OCI-LY7 (cell line): ENCODE data around the gene COBLL1. TPM values are rescaled to one million over a fixed set of nuclear protein-coding genes. Genes with fewer than 3 reads are reported as not detected.

Experiments
- BruUV-seq: library from RNA; stranded (reverse); fragments of 400-500 nt; replicated peaks from 2 replicates; lab custom pipeline; 2021; lab: Mats Ljungman, UMichigan
- CTCF ChIA-PET: fragments of 300-600 bp; sonication (Branson Sonifier 250); formaldehyde crosslinking; loops from one replicate; lab custom pipeline; 2022; ENCODE audit warnings: antibody characterized with exemption; ENCODE audit not compliant: unreplicated experiment; lab: Charles Lee
- POLR2A ChIA-PET: fragments of 300-600 bp; sonication (Branson Sonifier 250); formaldehyde crosslinking; loops from one replicate; lab custom pipeline; 2022; ENCODE audit warnings: antibody characterized with exemption; lab: Charles Lee
- DNase-seq: peaks from one replicate; pipeline ENCODE4 v3.0.0-alpha.2; 2015; ENCODE audit warnings: low spot score
- H2AFZ ChIP-seq: fragments of 200-600 bp; sonication (generic), shearing (Covaris generic); 2 replicates; pipeline ENCODE4 v1.6.1; 2014; ENCODE audit warnings: mild to moderate bottlenecking, antibody characterized with exemption, low read length, moderate library complexity
- H3K27ac ChIP-seq: fragments of 200-600 bp; sonication (generic); 2 replicates; pipeline ENCODE4 v1.5.1; 2014; ENCODE audit warnings: mixed run types, low read depth, mild to moderate bottlenecking, moderate library complexity, low read length, inconsistent platforms; ENCODE audit not compliant: poor library complexity, severe bottlenecking
- H3K36me3 ChIP-seq: fragments of 200-600 bp; sonication (generic); 2 replicates; pipeline ENCODE4 v1.6.1; 2014; ENCODE audit warnings: mild to moderate bottlenecking, antibody characterized with exemption, low read length, moderate library complexity, mixed read lengths; ENCODE audit not compliant: insufficient read depth
- H3K4me1 ChIP-seq: fragments of 200-600 bp; sonication (generic); 2 replicates; pipeline ENCODE4 v1.5.1; 2014; ENCODE audit warnings: mild to moderate bottlenecking, low read length; ENCODE audit not compliant: insufficient read depth, poor library complexity, severe bottlenecking
- H3K4me2 ChIP-seq: fragments of 200-600 bp; sonication (generic); 2 replicates; pipeline ENCODE4 v1.6.1; 2014; ENCODE audit warnings: mild to moderate bottlenecking, low read length
- H3K4me3 ChIP-seq: fragments of 200-600 bp; sonication (generic); 2 replicates; pipeline ENCODE4 v1.5.1; 2014; ENCODE audit warnings: mild to moderate bottlenecking, low read depth, low read length; ENCODE audit not compliant: poor library complexity, severe bottlenecking
- H3K79me2 ChIP-seq: fragments of 200-600 bp; sonication (generic); 2 replicates; pipeline ENCODE4 v1.6.1; 2016; ENCODE audit warnings: low read depth, mild to moderate bottlenecking, low read length, moderate library complexity, mixed read lengths; ENCODE audit not compliant: insufficient read depth
- H3K9me2 ChIP-seq: fragments of 200-600 bp; sonication (generic); 2 replicates; pipeline ENCODE4 v1.6.1; 2016; ENCODE audit warnings: mild to moderate bottlenecking, low read length, mixed read lengths; ENCODE audit not compliant: insufficient read depth
- H3K9me3 ChIP-seq: fragments of 200-600 bp; sonication (generic); 2 replicates; pipeline ENCODE4 v1.6.1; 2014; ENCODE audit warnings: mild to moderate bottlenecking, mixed run types, low read length, mixed read lengths
- H4K20me1 ChIP-seq: fragments of 200-600 bp; sonication (generic); 2 replicates; pipeline ENCODE4 v1.6.1; 2014; ENCODE audit warnings: mild to moderate bottlenecking, antibody characterized with exemption, low read length, moderate library complexity, mixed read lengths; ENCODE audit not compliant: insufficient read depth
- EZH2phosphoT487 ChIP-seq: fragments of 200-600 bp; sonication (generic); IDR thresholded peaks from 2 replicates; pipeline ENCODE4 v1.6.1; 2018; ENCODE audit warnings: low read depth, borderline replicate concordance, mild to moderate bottlenecking, mixed run types, antibody characterized with exemption, low read length, moderate library complexity, mixed read lengths
- intact Hi-C: fragments of 100-400 bp; cut with micrococcal nuclease; formaldehyde crosslinking; loops from one replicate; pipeline ENCODE4 v1.10.0; 2022; ENCODE audit not compliant: unreplicated experiment
- total RNA-seq, 2 experiments: library from RNA; depleted of rRNA in 1 of 2; stranded (reverse); fragments of >200 nt in 1 of 2; shearing (Covaris generic) in 1 of 2; gene quantifications; 2 replicates each; pipeline ENCODE4 v1.2.3, GENCODE V29; 2014 to 2022
- TF ChIP-seq, protein P1 (sequence below): fragments of 200-600 bp; sonication (generic); conservative IDR thresholded peaks from 2 replicates; pipeline ENCODE4 v1.5.1; 2014; ENCODE audit warnings: mild to moderate bottlenecking, antibody characterized with exemption, low read length, moderate library complexity, mixed read lengths

Gene COBLL1
- total RNA-seq, 2 experiments from 2014 or later: 0.79 to 40.7 TPM

DNA sequence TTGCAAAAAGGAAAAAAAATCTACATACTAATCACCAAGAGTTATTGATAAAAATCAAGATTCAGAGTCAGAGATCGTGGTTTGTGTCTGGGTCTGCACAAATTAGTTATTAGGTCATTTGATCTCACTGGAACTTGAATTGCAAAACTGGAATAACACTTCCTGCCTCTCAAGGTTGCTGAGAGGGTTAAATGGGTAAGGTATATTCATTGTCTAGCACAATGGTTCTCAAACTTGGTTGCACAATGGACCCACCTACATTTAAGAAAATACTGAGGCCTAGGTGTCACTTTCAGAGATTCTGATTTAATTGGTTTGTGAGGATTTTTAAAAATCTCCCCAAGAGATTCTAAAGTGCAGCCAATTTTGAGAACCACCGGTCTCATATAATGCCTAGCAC, 84.8 kb downstream of the COBLL1 start:
- intact Hi-C loops: loop anchor here (1.0 to 5.0 kb wide), 2 partner anchors 154 to 446 kb away; partner anchors contain the start of gene SCN3A
- Histone ChIP-seq H3K4me3 (peak overlapping the region; percentile 21), H4K20me1 (no peaks in the 10 kb centered on the region), H3K4me2 (peak overlapping the region; percentile 45), H2AFZ (peak overlapping the region; percentile 39; the same call in 1 of the 2 replicates), H3K9me3 (no peaks in the 10 kb centered on the region), H3K4me1 (peaks cover 67% of the 10 kb centered on the region), H3K36me3 (no peaks in the 10 kb centered on the region), H3K79me2 (peaks cover 29% of the 10 kb centered on the region), H3K27ac (no peak overlapping the region), H3K9me2 (no peaks in the 10 kb centered on the region)
- CTCF ChIA-PET: no interaction called here
- TF ChIP-seq, protein P1, sequence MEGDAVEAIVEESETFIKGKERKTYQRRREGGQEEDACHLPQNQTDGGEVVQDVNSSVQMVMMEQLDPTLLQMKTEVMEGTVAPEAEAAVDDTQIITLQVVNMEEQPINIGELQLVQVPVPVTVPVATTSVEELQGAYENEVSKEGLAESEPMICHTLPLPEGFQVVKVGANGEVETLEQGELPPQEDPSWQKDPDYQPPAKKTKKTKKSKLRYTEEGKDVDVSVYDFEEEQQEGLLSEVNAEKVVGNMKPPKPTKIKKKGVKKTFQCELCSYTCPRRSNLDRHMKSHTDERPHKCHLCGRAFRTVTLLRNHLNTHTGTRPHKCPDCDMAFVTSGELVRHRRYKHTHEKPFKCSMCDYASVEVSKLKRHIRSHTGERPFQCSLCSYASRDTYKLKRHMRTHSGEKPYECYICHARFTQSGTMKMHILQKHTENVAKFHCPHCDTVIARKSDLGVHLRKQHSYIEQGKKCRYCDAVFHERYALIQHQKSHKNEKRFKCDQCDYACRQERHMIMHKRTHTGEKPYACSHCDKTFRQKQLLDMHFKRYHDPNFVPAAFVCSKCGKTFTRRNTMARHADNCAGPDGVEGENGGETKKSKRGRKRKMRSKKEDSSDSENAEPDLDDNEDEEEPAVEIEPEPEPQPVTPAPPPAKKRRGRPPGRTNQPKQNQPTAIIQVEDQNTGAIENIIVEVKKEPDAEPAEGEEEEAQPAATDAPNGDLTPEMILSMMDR: no peak
- TF ChIP-seq EZH2phosphoT487: no peak
- POLR2A ChIA-PET: no interaction called here
- no TSS peak for BruUV-seq
- DNase-seq: peak; percentile 7

DNA sequence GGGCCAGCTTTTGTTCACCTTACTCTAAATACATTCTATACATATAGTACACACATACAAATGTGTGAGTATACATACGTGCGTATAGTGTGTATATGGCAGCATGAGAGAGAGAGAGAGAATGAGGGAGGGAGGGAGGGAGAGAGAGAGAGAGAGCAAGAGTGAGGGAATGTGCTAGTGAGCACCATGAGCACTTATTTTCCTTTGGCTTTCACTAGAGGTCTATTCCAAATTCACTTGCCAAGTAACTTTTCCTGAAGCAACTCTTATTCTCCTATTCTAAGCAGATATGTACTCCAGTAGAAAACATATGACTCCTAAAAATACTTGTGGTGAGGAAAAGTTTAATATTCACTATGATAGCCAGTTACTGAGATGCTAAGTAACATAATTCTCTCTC, 85.7 kb downstream of the COBLL1 start:
- DNase-seq: no peak
- TF ChIP-seq EZH2phosphoT487: no peak
- TF ChIP-seq, protein P1: no peak
- no TSS peak for BruUV-seq
- Histone ChIP-seq H3K4me2 (peak overlapping the region; percentile 80), H4K20me1 (no peaks in the 10 kb centered on the region), H3K9me3 (no peaks in the 10 kb centered on the region), H3K27ac (no peak overlapping the region), H2AFZ (peak overlapping the region; percentile 23; the same call in 1 of the 2 replicates), H3K4me3 (no peak overlapping the region), H3K4me1 (peaks cover 61% of the 10 kb centered on the region), H3K9me2 (no peaks in the 10 kb centered on the region), H3K79me2 (peaks cover 29% of the 10 kb centered on the region), H3K36me3 (no peaks in the 10 kb centered on the region)
- intact Hi-C loops: loop anchor here (1.0 to 5.0 kb wide), 2 partner anchors 154 to 446 kb away; partner anchors contain the start of gene SCN3A
- ChIA-PET CTCF (no interaction called here), POLR2A (interaction anchor here (0.6 to 1.8 kb wide), 6 partner anchors 8 to 136 kb away, joined by 3 to 8 read pairs (median 3); no protein-coding TSS in a partner anchor)
